ENCODE measurements around the gene NAP1L4.

GRCh38 chr11:3014057-3014938 is 22.2 kb upstream of the NAP1L4 start:
- TF ChIP-seq CTCF (IDR thresholded peaks at IDR 0.05 in 8 of 11, conservative IDR thresholded peaks at IDR 0.05 in 3 of 11) (no peak), POLR2A (IDR thresholded peaks at IDR 0.05) (no peak), POLR2AphosphoS5 (IDR thresholded peaks at IDR 0.05) (peak; percentile 38 to 68 (median 50))
